ENCODE results near the gene CMYA5.

Gene CMYA5

GRCh38 chr5:79795764-79796398, 106.2 kb downstream of the CMYA5 start:
- DNase-seq, result peak in 1 of 14 donors; percentile 20

GRCh38 chr5:79798893-79799590, 109.4 kb downstream of the CMYA5 start:
- DNase-seq, result no peak

- DNase-seq, result no peak
These were observed 111.6 kb downstream of the CMYA5 start for GRCh38 chr5:79800979-79801827.

GRCh38 chr5:79802406-79802805, 112.8 kb downstream of the CMYA5 start:
- no peak for DNase-seq

GRCh38 chr5:79803007-79803406, 113.4 kb downstream of the CMYA5 start:
- DNase-seq, result no peak

GRCh38 chr5:79806741-79807140, 117.1 kb downstream of the CMYA5 start:
- DNase-seq, result peak in 10 of 14 donors; percentile 4 to 53 (median 19)

- no peak for DNase-seq
These were observed 120.1 kb downstream of the CMYA5 start for GRCh38 chr5:79809743-79810142.

GRCh38 chr5:79811081-79811480, 121.4 kb downstream of the CMYA5 start:
- no peak for DNase-seq

GRCh38 chr5:79811904-79812303, 122.3 kb downstream of the CMYA5 start:
- DNase-seq, result no peak

- no peak for DNase-seq
These were observed 125.1 kb downstream of the CMYA5 start for GRCh38 chr5:79814699-79815098.

GRCh38 chr5:79816014-79816413, 126.4 kb downstream of the CMYA5 start:
- DNase-seq, result no peak

GRCh38 chr5:79820648-79821047, 131.0 kb downstream of the CMYA5 start:
- DNase-seq, result no peak

- no peak for DNase-seq
These were observed 134.8 kb downstream of the CMYA5 start for GRCh38 chr5:79824444-79824843.

GRCh38 chr5:79825802-79826201, 136.2 kb downstream of the CMYA5 start:
- DNase-seq, result no peak

- no peak for DNase-seq
These were observed 137.6 kb downstream of the CMYA5 start for GRCh38 chr5:79827159-79827629.

GRCh38 chr5:79829260-79829659, 139.6 kb downstream of the CMYA5 start:
- DNase-seq, result no peak

GRCh38 chr5:79831381-79832309, 142.0 kb downstream of the CMYA5 start:
- peak in 1 of 14 donors; percentile 20 for DNase-seq

GRCh38 chr5:79832911-79833310, 143.3 kb downstream of the CMYA5 start:
- no peak for DNase-seq

GRCh38 chr5:79834098-79834753, 144.6 kb downstream of the CMYA5 start:
- no peak for DNase-seq

GRCh38 chr5:79834754-79835714, 145.4 kb downstream of the CMYA5 start:
- peak in 2 of 14 donors; percentile 15 to 27 for DNase-seq

All from C1 segment of cervical spinal cord (tissue), 14 donors.